ENCODE measurements around the gene ZNRF3.

DNA sequence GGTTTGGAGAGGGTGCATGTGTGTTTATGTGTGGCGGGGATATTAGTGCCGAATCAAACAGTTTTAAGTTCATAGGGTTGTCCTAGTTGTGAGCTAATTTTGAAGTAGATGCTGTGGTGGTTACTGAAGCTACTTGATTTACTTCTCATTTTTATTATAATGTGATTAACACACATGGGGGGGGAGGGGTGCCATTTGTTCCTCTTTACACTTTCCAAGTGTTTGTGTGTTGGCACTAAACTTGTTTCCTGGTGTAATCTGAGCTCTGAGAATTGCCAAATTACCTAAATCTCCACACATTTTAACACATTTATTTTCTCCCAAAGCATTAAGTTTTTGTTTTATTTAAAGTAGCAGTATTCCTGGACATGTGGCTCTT lies 60.1 kb downstream of the ZNRF3 start:
- no peak for TF ChIP-seq EZH2phosphoT487 (IDR thresholded peaks at IDR 0.05)
- no peak for TF ChIP-seq CTCF (IDR thresholded peaks at IDR 0.05)
- TF ChIP-seq EZH2 (IDR thresholded peaks at IDR 0.05) = no peak
